Endodermal cell (in vitro differentiated cells): ENCODE results near the gene CD36. TPM values are rescaled to one million over a fixed set of nuclear protein-coding genes. Genes with fewer than 3 reads are reported as not detected.

Source experiments
- DNase-seq: peaks from one replicate; pipeline ENCODE4 v3.0.0-alpha.2; 2017
- H3K27ac ChIP-seq: 2 replicates; pipeline ENCODE4 v1.5.1; 2013; ENCODE audit warnings: mild to moderate bottlenecking, low read depth, low read length, moderate library complexity
- H3K27me3 ChIP-seq: 2 replicates; pipeline ENCODE4 v1.6.1; 2013; ENCODE audit warnings: mild to moderate bottlenecking, low read length, moderate library complexity; ENCODE audit not compliant: insufficient read depth, control insufficient read depth, poor library complexity, severe bottlenecking
- H3K36me3 ChIP-seq: 2 replicates; pipeline ENCODE4 v1.7.0; 2013; ENCODE audit warnings: mild to moderate bottlenecking, low read length, moderate library complexity; ENCODE audit not compliant: control insufficient read depth, insufficient read depth
- H3K4me1 ChIP-seq: one replicate; pipeline ENCODE4 v1.7.0; 2013; ENCODE audit warnings: low read length; ENCODE audit not compliant: control insufficient read depth, insufficient read depth
- H3K4me3 ChIP-seq: 2 replicates; pipeline ENCODE4 v1.5.1; 2013; ENCODE audit warnings: mild to moderate bottlenecking, low read length, moderate library complexity
- H3K9ac ChIP-seq: 2 replicates; pipeline ENCODE4 v1.6.1; 2013; ENCODE audit warnings: mild to moderate bottlenecking, low read length, moderate library complexity; ENCODE audit not compliant: poor library complexity, severe bottlenecking; ENCODE audit errors: extremely low read depth
- H3K9me3 ChIP-seq: 2 replicates; pipeline ENCODE4 v1.6.1; 2013; ENCODE audit warnings: mild to moderate bottlenecking, low read length, moderate library complexity; ENCODE audit not compliant: control insufficient read depth
- H3K27ac Mint-ChIP-seq: 2 replicates; pipeline ENCODE4 v1.8.0; 2020; ENCODE audit warnings: mixed read lengths
- H3K27me3 Mint-ChIP-seq: 2 replicates; pipeline ENCODE4 v1.8.0; 2021; ENCODE audit warnings: mild to moderate bottlenecking, mixed read lengths; ENCODE audit not compliant: insufficient read depth
- H3K36me3 Mint-ChIP-seq: 2 replicates; pipeline ENCODE4 v1.8.0; 2020; ENCODE audit warnings: low read depth, mixed read lengths
- H3K4me1 Mint-ChIP-seq: 2 replicates; pipeline ENCODE4 v1.8.0; 2020; ENCODE audit warnings: mixed read lengths
- H3K4me3 Mint-ChIP-seq: 2 replicates; pipeline ENCODE4 v1.8.0; 2020; ENCODE audit warnings: mild to moderate bottlenecking, moderate library complexity, mixed read lengths
- H3K9me3 Mint-ChIP-seq: 2 replicates; pipeline ENCODE4 v1.8.0; 2020; ENCODE audit warnings: mild to moderate bottlenecking, mixed read lengths
- CTCF ChIP-seq: fragments of 200-600 bp; sonication (generic); conservative IDR thresholded peaks from 2 replicates; pipeline ENCODE4 v1.5.0; 2021; ENCODE audit warnings: antibody characterized with exemption, mild to moderate bottlenecking
- WGBS, 2 experiments: methylation state at CpG; one replicate each; pipeline versions ENCODE4 v1.1.5 to v1.1.7; 2013; ENCODE audit warnings: missing lambda C conversion rate in 2 of 2, mixed read lengths in 1 of 2; ENCODE audit not compliant: insufficient coverage in 1 of 2, insufficient read length in 1 of 2; 5-methylcytosine and 5-hydroxymethylcytosine counted together
- total RNA-seq, 2 donors: library from RNA; stranded (reverse); fragmentation: NEBNext Ultra II Directional in 1 of 2; extraction: Animal tissue kit (Norgen Biotek cat#: 25700) in 1 of 2; gene quantifications; 2 replicates in 1 of 2; 3 replicates in 1 of 2; pipeline ENCODE4 v1.2.1, GENCODE V29; 2021

The CD36 gene
- total RNA-seq, 2 donors from 2014 or later: 0.18 to 0.29 TPM

GRCh38 chr7:80604436-80604835, 34.0 kb upstream of the CD36 start:
- Mint-ChIP-seq H3K4me1 (peaks cover 15% of the 10 kb centered on the region), H3K9me3 (no peaks in the 10 kb centered on the region), H3K27me3 (no peaks in the 10 kb centered on the region), H3K4me3 (no peak overlapping the region), H3K27ac (no peak overlapping the region), H3K36me3 (no peaks in the 10 kb centered on the region)
- no peak overlapping the region for H3K27ac ChIP-seq
- DNase-seq: no peak
- no peaks in the 10 kb centered on the region for H3K36me3 ChIP-seq
- H3K9ac ChIP-seq: no peak overlapping the region
- no peak for TF ChIP-seq CTCF
- H3K4me3 ChIP-seq: no peak overlapping the region
- 88% methylated on average over 2 of the region's 2 CpGs; no CpG with 5 or more reads in 1 of the 2 experiments for WGBS, 2 experiments
- no peaks in the 10 kb centered on the region for H3K9me3 ChIP-seq
- H3K27me3 ChIP-seq: no peaks in the 10 kb centered on the region
- peaks cover 4% of the 10 kb centered on the region for H3K4me1 ChIP-seq

- no peak for DNase-seq
- H3K27me3 ChIP-seq: no peaks in the 10 kb centered on the region
- Mint-ChIP-seq H3K27ac (no peak overlapping the region), H3K27me3 (no peaks in the 10 kb centered on the region), H3K4me3 (no peak overlapping the region), H3K36me3 (no peaks in the 10 kb centered on the region), H3K9me3 (no peaks in the 10 kb centered on the region), H3K4me1 (peaks cover 24% of the 10 kb centered on the region)
- no peaks in the 10 kb centered on the region for H3K9me3 ChIP-seq
- no peak overlapping the region for H3K27ac ChIP-seq
- no peaks in the 10 kb centered on the region for H3K36me3 ChIP-seq
- H3K4me1 ChIP-seq: peaks cover 8% of the 10 kb centered on the region
- H3K9ac ChIP-seq: no peak overlapping the region
- 71% methylated on average over 1 of the region's 1 CpG; no CpG with 5 or more reads in 1 of the 2 experiments for WGBS, 2 experiments
- H3K4me3 ChIP-seq: no peak overlapping the region
- TF ChIP-seq CTCF: no peak
These were observed 31.3 kb upstream of the CD36 start for GRCh38 chr7:80607136-80607535.

GRCh38 chr7:80608336-80608735, 30.1 kb upstream of the CD36 start:
- DNase-seq: no peak
- Mint-ChIP-seq H3K27me3 (no peaks in the 10 kb centered on the region), H3K27ac (no peak overlapping the region), H3K36me3 (no peaks in the 10 kb centered on the region), H3K4me1 (peaks cover 21% of the 10 kb centered on the region), H3K9me3 (no peaks in the 10 kb centered on the region), H3K4me3 (no peak overlapping the region)
- Histone ChIP-seq H3K9me3 (no peaks in the 10 kb centered on the region), H3K27me3 (no peaks in the 10 kb centered on the region), H3K9ac (no peak overlapping the region), H3K4me3 (no peak overlapping the region), H3K36me3 (no peaks in the 10 kb centered on the region), H3K27ac (no peak overlapping the region), H3K4me1 (peaks cover 4% of the 10 kb centered on the region)
- TF ChIP-seq CTCF: no peak
